C4-2B (cell line): ENCODE measurements around the gene TMEM100.

Source experiments
- ZFX ChIP-seq: fragments of 450-650 bp; IDR thresholded peaks from 2 replicates; pipeline ENCODE4 v1.6.1; 2017
- TF ChIP-seq, protein P1 (sequence below): fragments of 450-650 bp; conservative IDR thresholded peaks from 2 replicates; pipeline ENCODE4 v1.5.1; 2017; ENCODE audit warnings: mild to moderate bottlenecking

DNA sequence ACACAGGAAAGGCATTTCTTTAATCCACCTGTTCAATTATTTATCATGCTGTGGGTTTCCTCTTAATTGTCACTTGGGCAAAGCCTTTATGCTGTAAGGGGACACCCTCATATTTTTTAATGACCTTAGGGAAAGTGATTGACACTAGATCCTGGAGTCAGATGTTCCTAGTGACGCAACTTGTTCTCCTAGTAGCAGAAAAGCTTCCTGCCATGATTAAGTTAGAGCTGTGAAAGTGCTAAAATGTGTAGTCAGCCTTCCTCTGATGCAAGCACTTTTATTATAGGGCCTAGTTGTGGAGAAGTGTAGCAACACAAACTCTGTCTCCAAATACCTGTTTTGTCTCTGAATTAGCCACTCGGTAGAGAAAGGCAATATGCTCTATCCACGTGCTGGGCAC is 12.3 kb downstream of the TMEM100 start:
- TF ChIP-seq, protein P1, sequence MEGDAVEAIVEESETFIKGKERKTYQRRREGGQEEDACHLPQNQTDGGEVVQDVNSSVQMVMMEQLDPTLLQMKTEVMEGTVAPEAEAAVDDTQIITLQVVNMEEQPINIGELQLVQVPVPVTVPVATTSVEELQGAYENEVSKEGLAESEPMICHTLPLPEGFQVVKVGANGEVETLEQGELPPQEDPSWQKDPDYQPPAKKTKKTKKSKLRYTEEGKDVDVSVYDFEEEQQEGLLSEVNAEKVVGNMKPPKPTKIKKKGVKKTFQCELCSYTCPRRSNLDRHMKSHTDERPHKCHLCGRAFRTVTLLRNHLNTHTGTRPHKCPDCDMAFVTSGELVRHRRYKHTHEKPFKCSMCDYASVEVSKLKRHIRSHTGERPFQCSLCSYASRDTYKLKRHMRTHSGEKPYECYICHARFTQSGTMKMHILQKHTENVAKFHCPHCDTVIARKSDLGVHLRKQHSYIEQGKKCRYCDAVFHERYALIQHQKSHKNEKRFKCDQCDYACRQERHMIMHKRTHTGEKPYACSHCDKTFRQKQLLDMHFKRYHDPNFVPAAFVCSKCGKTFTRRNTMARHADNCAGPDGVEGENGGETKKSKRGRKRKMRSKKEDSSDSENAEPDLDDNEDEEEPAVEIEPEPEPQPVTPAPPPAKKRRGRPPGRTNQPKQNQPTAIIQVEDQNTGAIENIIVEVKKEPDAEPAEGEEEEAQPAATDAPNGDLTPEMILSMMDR = no peak
- TF ChIP-seq ZFX = no peak
